Right hindlimb (tissue), 1 donor: Measurements from ENCODE around the gene INPP5K.
"Not testable (repeated sequence)": the region's sequence is repeated elsewhere in the genome, so short reads cannot be mapped to it uniquely, and the experiment has no call there.

Experiments used
- DNase-seq: peaks from one replicate; pipeline ENCODE4 v3.0.0-alpha.2; 2018

Gene INPP5K

GRCh38 chr17:1461198-1461944 is 55.0 kb downstream of the INPP5K start:
- DNase-seq, result no peak

- DNase-seq, result no peak
Observed at GRCh38 chr17:1460233-1460632, 56.2 kb downstream of the INPP5K start.

- DNase-seq, result peak; percentile 98
Observed at GRCh38 chr17:1455797-1456599, 60.4 kb downstream of the INPP5K start, which contains the start of gene CRK. Gene CRK, minus strand, starts transcription at chr17:1456232. Its CDS starts 115 bp downstream, at chr17:1456117.

- DNase-seq, result peak; percentile 74
Observed at GRCh38 chr17:1455291-1455796, 61.1 kb downstream of the INPP5K start.

- no peak for DNase-seq
Observed at GRCh38 chr17:1454541-1454940, 61.9 kb downstream of the INPP5K start.

- not testable (repeated sequence) for DNase-seq
Observed at GRCh38 chr17:1453694-1454093, 62.7 kb downstream of the INPP5K start.

GRCh38 chr17:1452836-1453235 is 63.6 kb downstream of the INPP5K start:
- no peak for DNase-seq

- DNase-seq, result not testable (repeated sequence)
Observed at GRCh38 chr17:1450261-1450660, 66.2 kb downstream of the INPP5K start.

GRCh38 chr17:1449412-1449967 is 66.9 kb downstream of the INPP5K start:
- DNase-seq, result no peak

- DNase-seq, result no peak
Observed at GRCh38 chr17:1447052-1447451, 69.4 kb downstream of the INPP5K start.

- no peak for DNase-seq
Observed at GRCh38 chr17:1446201-1446600, 70.2 kb downstream of the INPP5K start.

GRCh38 chr17:1445695-1446094 is 70.7 kb downstream of the INPP5K start:
- DNase-seq, result not testable (repeated sequence)
